GM23338 (cell line): Measurements from ENCODE around the gene DCAF17.

Source experiments
- CREB1 ChIP-seq: fragments of 250-450 bp; sonication (Bioruptor Pico); IDR thresholded peaks from 2 replicates; pipeline ENCODE4 v1.5.0; 2020; ENCODE audit warnings: low read depth, mild to moderate bottlenecking, moderate library complexity
- CTCF ChIP-seq, 2 experiments: fragments of 200-600 bp in 1 of 2; sonication (generic) in 1 of 2; conservative IDR thresholded peaks; 2 replicates each; pipeline versions ENCODE4 v1.5.1 to v1.6.1; 2016 to 2017; ENCODE audit warnings: antibody characterized with exemption in 2 of 2, low read depth in 2 of 2, mild to moderate bottlenecking in 2 of 2, moderate library complexity in 1 of 2
- EZH2 ChIP-seq: fragments of 200-600 bp; sonication (generic); IDR thresholded peaks from one replicate; pipeline ENCODE4 v1.8.0; 2017; ENCODE audit warnings: antibody characterized with exemption, mild to moderate bottlenecking, low read depth; ENCODE audit not compliant: unreplicated experiment
- JUNB ChIP-seq: IDR thresholded peaks from one replicate; pipeline ENCODE4 v1.6.1; 2016; ENCODE audit warnings: antibody characterized with exemption; ENCODE audit not compliant: unreplicated experiment
- NANOG ChIP-seq: IDR thresholded peaks from 2 replicates; pipeline ENCODE4 v1.6.1; 2016; ENCODE audit warnings: antibody characterized with exemption, borderline replicate concordance
- POLR2AphosphoS5 ChIP-seq: IDR thresholded peaks from 2 replicates; pipeline ENCODE4 v1.6.1; 2016; ENCODE audit warnings: antibody characterized with exemption, low read depth
- REST ChIP-seq: IDR thresholded peaks from one replicate; pipeline ENCODE4 v1.6.1; 2018; ENCODE audit warnings: antibody characterized with exemption; ENCODE audit not compliant: unreplicated experiment
- ZNF331 ChIP-seq: fragments of 250-450 bp; sonication (Bioruptor Pico); IDR thresholded peaks from 2 replicates; pipeline ENCODE4 v1.5.0; 2020; ENCODE audit warnings: low read depth, mild to moderate bottlenecking, moderate library complexity

GRCh38 chr2:171483793-171484192 is 49.8 kb downstream of the DCAF17 start:
- no peak for TF ChIP-seq CTCF (conservative IDR thresholded peaks at IDR 0.05; ENCODE audit: low read depth in 2 of 2)
- no peak for TF ChIP-seq POLR2AphosphoS5
- TF ChIP-seq EZH2 = no peak
- TF ChIP-seq ZNF331 (CRISPR knock-in tag) = no peak
- no peak for TF ChIP-seq JUNB
- TF ChIP-seq REST = no peak
- no peak for TF ChIP-seq CREB1 (CRISPR knock-in tag)
- TF ChIP-seq NANOG = no peak
